ENCODE measurements around the gene UHRF2.
A peak's percentile ranks its signal among the peaks of the same experiment; 100 is the strongest.
"Not testable (repeated sequence)": the region's sequence is repeated elsewhere in the genome, so short reads cannot be mapped to it uniquely, and the experiment has no call there.

UHRF2 gene, protein sequence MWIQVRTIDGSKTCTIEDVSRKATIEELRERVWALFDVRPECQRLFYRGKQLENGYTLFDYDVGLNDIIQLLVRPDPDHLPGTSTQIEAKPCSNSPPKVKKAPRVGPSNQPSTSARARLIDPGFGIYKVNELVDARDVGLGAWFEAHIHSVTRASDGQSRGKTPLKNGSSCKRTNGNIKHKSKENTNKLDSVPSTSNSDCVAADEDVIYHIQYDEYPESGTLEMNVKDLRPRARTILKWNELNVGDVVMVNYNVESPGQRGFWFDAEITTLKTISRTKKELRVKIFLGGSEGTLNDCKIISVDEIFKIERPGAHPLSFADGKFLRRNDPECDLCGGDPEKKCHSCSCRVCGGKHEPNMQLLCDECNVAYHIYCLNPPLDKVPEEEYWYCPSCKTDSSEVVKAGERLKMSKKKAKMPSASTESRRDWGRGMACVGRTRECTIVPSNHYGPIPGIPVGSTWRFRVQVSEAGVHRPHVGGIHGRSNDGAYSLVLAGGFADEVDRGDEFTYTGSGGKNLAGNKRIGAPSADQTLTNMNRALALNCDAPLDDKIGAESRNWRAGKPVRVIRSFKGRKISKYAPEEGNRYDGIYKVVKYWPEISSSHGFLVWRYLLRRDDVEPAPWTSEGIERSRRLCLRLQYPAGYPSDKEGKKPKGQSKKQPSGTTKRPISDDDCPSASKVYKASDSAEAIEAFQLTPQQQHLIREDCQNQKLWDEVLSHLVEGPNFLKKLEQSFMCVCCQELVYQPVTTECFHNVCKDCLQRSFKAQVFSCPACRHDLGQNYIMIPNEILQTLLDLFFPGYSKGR

DNA sequence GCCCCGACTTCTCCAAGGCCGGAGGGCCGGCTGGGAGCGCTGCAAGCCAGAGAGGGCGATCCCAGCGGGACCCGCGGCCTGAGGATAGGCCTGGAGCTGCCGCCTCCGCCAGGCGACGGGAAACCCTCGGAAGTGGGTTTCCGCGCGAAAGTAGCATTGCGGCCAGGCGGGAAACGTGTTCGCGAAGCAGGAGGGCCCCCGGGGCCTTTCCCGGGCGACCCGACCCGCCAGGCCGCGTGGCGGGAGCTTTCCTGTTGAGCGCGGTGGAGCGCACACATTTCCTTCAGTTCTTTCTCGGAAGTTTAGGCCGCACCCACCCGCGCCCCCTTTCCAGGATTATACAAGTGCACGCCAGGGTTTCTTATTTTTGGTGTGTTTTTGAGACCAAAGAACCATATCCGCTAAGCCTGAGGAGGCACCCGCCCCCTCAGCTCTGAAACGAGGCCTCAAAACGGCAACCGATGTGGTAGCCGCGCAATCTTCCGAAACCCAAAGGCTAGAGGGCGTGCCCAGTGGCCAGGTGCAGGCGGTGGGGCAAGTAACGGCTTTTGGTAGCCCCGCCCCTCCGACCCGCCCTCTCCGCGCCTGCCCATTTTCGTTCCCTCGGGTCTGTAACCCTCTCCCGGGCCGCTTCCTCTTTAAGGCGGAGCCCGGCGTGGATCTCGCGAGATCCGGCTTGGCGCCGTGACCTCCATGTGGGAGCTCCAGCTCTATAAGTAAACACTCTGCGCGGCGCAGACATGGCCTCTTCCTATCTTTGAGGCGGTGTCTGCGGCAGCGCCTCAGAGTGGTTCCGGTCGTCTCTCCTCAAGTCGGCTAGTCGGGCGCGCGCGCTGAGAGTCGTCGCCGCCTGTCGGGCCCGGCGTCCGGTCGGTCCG lies at the start of gene UHRF2:
UHRF2 (plus strand) TSS at position 713 of the 878 bp plus-strand sequence. CDS start 292 bp downstream, outside the sequence.
- peak; percentile 99 for DNase-seq

DNA sequence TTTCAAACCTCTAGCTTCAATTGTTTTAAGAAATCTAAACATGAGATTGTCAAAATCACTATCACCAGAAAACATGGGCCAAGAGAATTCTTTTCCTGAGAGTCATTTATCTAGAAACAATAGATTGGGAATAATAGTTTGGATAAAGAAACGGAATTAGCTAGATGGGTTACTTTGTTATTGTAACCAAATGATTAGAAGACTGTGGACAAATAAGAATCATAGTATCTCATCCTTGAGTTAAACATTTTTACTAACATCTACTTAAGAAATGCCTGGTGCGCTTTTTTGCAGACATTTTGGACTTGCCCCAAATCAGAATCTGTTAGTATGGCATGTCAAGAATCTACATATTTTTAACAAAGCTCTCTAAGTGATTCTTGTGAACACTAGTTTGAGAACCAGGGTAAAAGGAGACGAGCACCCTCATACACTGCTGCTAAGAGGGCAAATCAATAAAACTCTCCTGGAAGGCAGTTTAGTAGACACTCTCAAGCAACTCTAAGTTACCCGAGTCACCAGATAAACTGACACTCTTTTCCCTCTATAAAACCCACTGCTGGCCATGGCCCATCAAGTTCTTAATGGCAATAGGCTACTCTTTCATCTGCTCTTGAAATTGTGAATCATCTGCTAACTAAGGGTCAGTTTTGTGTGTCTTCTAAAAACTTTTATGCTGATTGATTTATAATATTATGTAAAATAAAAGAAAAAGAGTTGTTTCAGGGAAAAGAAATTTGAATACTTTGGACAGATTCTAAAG lies 45.7 kb upstream of the UHRF2 start:
- DNase-seq = no peak

DNA sequence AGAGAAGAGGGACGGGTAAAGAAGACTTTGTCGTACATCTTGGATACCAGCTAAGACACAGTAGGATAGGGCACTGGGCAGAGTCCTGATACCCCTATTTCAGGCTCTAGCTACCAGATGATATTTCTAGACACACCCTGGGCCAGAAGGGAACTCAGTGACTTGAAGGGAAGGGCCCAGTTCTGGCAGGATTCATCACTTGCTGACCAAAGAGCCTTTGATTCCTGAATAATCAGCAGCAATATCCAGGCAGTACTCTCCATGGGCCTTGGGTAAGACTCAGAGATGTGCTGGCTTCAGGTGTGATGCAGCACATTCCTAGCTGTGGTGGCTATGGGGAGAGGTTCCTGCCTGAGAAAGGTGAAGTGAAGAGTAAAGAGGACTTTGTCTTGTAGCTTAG lies 44.2 kb upstream of the UHRF2 start:
- DNase-seq = no peak

DNA sequence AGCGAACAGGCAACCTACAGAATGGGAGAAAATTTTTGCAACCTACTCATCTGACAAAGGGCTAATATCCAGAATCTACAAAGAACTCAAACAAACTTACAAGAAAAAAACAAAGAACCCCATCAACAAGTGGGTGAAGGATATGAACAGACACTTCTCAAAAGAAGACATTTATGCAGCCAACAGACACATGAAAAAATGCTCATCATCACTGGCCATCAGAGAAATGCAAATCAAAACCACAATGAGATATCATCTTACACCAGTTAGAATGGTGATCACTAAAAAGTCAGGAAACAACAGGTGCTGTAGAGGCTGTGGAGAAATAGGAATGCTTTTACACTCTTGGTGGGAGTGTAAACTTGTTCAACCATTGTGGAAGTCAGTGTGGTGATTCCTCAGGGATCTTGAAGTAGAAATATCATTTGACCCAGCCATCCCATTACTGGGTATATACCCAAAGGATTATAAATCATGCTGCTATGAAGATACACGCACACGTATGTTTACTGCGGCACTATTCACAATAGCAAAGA lies 31.5 kb upstream of the UHRF2 start:
- not testable (repeated sequence) for DNase-seq

DNA sequence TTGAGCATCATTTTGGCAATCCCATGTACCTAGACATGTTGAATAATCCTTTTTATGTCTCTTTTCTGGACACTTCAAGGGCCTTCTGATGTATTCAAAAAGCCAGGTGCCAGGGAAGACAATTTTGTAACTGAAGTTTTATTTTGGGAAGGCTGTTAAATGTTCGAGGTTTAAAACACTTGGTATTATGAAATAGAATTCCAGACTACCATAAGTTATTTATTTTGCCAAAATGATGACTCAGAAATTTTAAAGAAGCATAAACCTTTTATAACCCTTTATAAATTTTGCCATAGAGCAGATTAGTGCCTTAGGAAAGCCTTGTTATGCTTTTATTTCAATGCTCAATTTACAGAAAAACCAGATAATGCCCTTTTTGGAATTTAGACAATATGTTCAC lies 30.3 kb upstream of the UHRF2 start:
- DNase-seq = no peak

DNA sequence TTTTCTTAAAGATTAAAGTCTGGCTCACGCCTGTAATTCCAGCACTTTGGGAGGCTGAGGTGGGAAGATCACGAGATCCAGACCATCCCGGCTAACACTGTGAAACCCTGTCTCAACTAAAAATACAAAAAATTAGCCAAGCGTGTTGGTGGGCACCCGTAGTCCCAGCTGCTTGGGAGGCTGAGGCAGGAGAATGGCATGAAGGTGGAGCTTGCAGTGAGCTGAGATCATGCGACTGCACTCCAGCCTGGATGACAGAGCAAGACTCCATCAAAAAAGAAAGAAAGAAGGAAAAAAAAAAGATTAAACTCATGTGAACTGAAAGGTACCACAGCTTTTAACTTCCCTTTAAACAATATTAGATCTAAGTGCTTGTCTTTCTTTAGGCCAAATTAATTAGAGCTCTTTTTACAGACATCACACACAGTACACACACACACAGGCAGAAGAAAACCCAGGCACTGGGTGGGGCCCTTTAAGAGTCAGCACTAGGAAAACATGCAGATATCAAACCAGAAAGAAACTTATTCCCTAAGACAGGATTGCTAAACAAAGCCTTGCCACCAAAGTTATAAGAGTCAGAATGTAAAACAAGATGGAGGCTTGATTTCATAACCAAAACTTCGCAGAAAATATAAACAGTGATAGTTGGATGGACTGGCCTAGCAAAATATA lies 29.3 kb upstream of the UHRF2 start:
- no peak for DNase-seq

DNA sequence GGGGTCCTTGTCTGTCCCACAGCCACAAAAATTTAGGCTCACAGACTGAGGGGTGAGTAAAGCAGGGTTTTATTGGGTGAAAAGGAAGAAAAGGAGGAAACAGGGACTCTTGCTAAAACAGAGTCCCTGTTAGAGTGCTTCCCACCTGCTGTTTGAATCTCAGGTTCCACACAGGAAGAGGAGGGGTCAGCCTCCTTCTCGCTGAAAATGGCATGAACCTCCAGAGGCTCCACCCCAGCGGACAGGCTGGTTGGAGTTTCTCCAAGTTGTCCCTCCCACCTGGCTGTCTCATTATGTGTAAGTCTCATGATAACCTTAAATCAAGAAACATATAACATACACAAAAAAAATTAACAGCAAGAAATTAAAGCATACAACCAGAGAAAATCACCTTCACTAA lies 28.3 kb upstream of the UHRF2 start:
- DNase-seq = no peak

DNA sequence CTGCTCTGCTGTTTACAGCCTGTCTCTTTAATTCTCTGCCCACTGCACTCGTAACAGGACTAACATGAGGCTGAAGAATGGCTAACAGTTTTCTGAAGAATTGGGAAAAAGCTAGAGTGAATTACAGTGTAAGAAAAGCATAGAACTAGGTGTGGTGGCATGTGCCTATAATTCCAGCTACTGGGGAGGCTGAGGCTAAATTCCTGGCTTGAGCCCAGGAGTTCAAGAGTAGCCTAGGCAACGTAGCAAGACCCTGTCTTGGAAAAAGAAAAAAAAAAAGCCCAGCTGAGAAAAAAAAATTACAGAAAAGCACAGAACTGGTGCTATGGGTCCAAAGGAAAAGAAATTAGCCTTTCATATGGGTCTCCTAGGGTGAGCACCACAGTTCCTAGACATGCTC lies 13.9 kb upstream of the UHRF2 start:
- no peak for DNase-seq

DNA sequence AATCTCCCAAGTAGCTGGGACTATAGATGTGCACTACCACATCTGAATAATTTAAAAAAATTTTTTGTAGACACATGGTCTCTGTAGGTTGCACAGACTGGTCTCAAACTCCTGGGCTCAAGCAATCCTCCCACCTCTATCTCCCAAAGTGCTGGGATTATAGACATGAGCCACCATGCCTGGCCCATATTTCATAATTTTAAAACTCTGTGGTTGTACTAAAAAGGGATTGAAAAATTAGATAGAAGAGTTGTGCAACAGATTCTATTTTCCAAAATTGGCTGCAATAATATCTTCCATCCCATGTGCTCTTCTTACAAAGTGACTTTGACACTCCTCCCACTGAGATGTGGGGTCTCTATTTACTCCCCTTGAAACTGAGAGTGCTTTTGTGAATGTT lies 7.6 kb upstream of the UHRF2 start:
- peak; percentile 27 for DNase-seq

DNA sequence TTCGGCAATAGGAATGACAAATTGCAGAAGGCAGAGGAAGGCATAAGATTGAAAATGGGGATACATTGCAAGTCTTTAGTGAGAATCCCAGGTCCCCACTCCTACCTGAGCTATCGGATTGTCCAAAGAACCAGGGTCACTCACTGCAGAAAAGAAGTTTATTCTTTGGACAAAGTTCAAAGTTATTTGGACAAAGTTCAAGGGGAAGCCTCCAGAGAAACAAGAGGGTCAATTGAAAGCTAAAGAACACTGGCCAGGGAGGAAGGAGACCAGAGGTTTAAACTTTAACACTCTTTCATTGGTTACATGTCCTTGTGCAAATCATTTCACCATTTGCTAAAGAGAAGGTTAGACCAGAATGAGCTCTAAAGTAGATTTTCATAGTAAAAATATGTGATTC lies 5.2 kb upstream of the UHRF2 start:
- DNase-seq = no peak

DNA sequence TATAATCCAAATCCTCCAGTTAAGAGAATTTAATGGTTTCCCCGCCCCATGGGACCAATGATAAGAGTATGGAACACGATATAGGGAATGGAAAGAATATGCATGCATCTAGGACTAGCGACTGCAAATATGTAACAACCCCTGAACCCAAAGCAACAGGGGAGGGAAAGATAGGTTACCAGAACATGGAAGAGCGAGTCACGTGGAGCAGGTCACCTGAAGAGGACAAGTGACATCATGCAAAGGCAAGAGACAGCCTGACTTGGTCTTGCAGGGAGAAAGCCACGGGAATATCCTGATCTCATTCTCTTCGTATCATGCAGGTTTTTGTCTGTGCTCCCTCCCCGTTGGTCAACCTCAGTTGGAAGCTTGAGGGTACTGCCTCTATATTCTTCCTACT lies 4.7 kb upstream of the UHRF2 start:
- DNase-seq = no peak

DNA sequence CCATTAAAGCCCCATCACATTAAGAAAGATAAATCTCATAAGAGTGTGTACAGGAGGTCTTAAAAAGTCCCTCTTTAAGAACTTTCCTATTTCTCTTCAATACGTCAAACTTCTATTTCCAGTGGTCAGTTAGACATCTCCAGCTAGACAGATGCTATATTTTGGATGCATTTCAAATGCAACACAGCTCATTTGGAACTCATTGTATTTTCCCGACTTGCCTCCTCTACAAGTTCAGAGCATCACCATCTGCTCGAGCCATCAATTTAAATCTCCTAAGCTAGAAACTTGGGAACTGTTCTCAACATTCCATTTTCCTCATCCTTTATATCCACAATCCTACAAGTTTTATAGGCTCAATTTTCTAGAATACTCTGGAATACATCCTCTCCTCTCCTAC lies 3.2 kb upstream of the UHRF2 start:
- DNase-seq = no peak

DNA sequence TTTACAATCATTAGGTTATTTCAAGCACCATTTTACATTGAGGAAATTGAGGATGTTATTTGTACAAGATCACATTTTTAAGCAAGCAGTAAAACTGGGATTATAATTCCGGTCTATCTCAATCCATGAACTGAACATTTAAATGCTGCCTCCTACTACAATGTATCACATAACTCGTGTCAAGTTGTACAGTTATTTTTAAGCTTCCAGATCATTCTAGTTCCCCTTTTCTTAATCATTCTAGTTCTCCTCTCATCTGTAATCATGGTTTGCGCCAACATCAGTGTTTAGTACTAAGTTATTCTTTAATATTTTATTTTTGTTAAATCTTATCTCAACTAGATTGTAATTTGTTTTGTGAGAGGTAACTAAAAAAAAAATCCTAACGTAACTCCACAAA lies 2.4 kb upstream of the UHRF2 start:
- peak; percentile 40 for DNase-seq

DNA sequence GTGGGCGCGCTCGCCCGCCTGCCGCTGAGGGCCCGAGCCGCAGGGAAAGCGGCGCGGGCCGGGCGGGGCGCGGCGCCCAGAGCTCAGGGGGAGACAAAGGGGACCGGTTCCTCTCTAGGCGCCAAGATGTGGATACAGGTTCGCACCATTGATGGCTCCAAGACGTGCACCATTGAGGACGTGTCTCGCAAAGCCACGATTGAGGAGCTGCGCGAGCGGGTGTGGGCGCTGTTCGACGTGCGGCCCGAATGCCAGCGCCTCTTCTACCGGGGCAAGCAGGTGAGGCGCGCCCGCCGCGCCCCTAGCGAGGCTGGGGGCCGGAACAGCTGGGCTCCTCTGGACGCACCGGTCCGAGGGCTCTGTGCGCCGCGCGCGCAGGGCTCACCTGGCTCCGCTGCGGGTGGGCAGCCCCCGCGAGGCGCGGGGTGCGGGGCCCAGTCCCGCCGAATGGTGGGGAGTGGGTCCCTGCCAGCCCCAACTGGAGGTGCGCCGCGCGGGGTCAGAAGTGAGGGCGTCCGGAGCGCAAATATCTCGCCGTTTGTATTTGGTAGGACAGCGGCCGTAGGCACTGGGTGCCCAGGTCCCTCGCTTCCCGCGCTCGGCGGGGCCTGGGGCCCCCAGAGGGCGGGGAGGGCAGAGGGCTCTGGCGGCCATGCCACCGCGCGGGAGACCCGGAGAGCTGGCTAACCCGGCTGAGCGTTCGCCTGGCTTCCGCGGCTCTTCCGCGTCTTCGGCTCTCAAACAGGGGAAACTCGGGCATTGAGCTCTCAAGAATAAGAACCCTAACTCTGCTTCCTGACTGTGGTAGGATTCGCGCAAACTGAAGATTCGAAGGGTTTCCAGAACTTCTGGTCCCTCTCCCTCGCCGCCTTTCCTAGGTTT lies 607 bp downstream of the UHRF2 start:
- peak; percentile 43 for DNase-seq

DNA sequence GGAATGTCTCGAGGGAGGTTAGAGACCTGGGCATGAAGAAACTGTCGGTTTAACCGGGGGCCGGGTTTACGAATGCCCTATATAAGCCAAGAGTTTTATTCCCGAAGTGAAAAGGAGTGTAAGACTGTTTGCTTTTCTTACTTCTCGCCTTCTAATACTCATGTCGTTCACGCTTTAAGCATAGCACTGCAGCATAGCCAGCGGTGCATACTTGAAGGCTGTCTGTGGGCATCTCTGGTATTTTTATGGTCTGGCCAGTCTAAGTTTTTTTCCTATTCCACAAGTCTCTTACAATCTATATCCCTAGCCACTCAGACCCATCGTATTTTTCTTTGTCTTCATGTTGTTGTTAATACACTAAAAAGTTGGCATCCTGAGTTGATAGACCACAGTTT lies 1.2 kb downstream of the UHRF2 start:
- peak; percentile 51 for DNase-seq

DNA sequence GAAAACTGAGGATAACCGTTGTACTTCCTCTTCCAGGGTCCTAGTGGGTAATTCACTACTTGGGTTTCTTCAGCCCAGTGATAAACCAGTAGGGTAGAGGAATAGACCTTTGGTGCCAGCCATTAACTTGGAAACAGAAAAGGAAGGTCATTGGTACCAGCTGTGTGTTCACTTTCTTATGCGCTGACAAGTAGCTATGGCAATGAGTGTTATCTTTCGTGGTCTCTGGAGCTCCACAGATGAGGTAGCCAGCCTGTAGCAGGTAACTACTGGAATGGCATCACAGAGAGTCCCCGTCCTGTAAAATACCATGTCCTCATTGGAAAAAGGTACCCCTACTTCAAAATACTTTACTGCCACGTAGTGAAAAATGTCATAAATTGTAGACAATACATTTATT lies 2.3 kb downstream of the UHRF2 start:
- peak; percentile 72 for DNase-seq

DNA sequence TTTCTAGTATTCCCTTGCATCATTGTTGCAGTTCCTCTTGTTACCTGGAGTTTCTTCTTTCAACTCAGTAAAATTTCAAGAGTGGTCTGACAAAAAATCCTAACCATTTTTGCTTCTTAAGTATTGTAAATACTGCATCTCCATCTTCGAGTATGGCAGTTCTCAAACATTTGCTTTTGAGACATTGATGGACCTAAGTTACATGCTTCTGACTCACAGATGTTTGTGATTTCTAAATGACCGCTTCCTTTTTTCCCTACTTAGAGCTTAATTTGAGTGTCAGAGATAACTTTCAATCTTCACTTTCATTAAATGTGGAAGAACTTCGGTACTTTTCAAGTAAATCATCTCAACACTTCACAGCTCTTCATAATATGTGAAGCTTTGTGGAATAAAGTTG lies 4.2 kb downstream of the UHRF2 start:
- no peak for DNase-seq

DNA sequence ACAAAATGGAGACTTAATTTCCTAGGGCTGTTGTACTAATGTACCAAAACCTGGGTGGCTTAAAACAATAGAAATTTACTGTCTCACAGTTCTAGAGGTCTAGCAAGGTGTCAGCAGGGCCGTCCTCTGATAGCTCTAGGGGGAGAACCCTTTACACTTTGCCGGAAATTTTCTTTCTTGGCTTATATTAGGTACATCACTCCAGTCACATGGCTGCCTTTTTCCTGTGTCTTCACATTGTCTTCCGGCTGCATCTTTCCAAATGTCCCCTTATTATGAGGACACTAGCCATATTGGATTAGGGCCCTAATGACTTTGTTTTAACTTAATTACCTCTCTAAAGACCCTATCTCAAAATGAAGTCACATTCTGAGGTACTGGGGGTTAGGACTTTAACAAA lies 5.8 kb downstream of the UHRF2 start:
- DNase-seq = no peak

DNA sequence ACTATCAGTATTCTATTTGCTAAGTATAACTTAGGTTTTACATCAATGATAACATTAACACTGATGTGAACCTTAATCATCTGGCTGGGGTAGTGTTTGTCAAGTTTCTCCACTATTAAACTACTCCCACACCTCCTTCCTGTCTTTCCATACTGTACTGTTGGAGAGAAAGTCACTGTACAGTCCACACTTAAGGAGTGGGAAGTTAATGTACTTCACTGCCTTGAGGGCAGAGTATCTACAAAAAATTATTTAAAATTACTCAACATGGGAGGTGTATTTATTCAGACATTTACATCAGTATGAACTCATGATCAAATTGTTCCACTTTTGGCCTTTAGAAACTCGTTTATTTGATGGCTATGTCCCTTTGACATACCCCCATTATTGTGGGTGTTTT lies 11.9 kb downstream of the UHRF2 start:
- no peak for DNase-seq

DNA sequence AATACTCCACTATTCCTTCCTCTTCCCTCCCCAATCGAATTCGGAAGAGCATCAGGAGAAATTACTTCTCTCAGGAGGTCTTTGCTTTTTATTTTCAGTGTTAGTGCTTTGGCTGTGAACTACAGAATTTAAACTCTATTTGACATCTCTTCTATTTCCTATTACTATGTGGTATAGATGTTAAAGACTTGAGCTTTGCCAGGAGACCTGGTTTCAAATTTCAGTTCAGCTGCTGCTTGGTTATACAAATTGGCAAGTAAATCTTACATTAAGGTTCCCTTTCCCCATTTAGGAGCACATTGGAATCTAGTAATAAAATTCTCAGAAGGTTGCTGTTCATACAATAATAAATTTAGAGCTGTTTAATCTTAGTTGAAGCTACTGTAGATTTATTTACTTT lies 13.1 kb downstream of the UHRF2 start:
- no peak for DNase-seq
